AG04449 (cell line): ENCODE measurements around the gene GABRR2.

Experiments used
- CTCF ChIA-PET: fragments of 350-600 bp; formaldehyde crosslinking; extraction: SDS; loops from one replicate; lab custom pipeline; 2021; ENCODE audit warnings: antibody characterized with exemption; lab: Yijun Ruan, JAX
- POLR2A ChIA-PET: fragments of 400-600, 350-600 bp; formaldehyde crosslinking; extraction: SDS; loops from one replicate; lab custom pipeline; 2020; ENCODE audit warnings: antibody characterized with exemption, inconsistent platforms; lab: Yijun Ruan, JAX
- DNase-seq: peaks from one replicate; pipeline ENCODE4 v3.0.0-alpha.2; 2010; ENCODE audit warnings: low read depth, low spot score
- H3K4me3 ChIP-seq: 2 replicates; pipeline ENCODE4 v1.5.1; 2011; ENCODE audit warnings: low read depth, mild to moderate bottlenecking, control low read depth, low read length
- TF ChIP-seq, protein P1 (sequence below): IDR thresholded peaks from one replicate; pipeline ENCODE4 v1.5.1; 2011; ENCODE audit warnings: mild to moderate bottlenecking, moderate library complexity, low read length, control low read depth, inconsistent platforms; ENCODE audit not compliant: insufficient read depth; ENCODE audit errors: missing control alignments

GABRR2 gene

GRCh38 chr6:89260832-89261231 is 54.3 kb downstream of the GABRR2 start:
- TF ChIP-seq, protein P1, sequence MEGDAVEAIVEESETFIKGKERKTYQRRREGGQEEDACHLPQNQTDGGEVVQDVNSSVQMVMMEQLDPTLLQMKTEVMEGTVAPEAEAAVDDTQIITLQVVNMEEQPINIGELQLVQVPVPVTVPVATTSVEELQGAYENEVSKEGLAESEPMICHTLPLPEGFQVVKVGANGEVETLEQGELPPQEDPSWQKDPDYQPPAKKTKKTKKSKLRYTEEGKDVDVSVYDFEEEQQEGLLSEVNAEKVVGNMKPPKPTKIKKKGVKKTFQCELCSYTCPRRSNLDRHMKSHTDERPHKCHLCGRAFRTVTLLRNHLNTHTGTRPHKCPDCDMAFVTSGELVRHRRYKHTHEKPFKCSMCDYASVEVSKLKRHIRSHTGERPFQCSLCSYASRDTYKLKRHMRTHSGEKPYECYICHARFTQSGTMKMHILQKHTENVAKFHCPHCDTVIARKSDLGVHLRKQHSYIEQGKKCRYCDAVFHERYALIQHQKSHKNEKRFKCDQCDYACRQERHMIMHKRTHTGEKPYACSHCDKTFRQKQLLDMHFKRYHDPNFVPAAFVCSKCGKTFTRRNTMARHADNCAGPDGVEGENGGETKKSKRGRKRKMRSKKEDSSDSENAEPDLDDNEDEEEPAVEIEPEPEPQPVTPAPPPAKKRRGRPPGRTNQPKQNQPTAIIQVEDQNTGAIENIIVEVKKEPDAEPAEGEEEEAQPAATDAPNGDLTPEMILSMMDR = no peak
- ChIA-PET CTCF (no interaction called here), POLR2A (no interaction called here)
- DNase-seq = no peak
- H3K4me3 ChIP-seq = no peak overlapping the region

DNA sequence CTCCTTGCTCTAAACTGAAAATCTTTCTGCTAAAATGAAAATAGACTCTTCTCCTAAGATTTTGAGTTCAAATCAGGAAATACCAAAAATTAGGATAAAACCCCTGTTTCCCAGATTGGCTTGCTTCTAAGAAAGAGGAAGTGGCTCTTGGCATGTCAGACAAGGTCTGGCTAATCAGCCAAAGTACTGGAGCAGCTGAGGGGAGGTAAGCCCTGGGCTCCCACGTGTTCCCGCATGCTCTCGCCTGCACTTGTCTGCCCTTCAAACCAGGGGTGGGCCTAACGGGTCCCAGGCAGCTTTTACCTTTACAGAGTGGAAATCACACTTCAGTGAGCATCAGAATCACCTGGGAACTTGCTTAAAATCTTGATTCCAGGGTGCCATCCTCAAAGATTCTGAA is 54.8 kb downstream of the GABRR2 start:
- CTCF ChIA-PET = interaction anchor here (0.6 kb wide), 1 partner anchor 18 kb away, joined by 3 read pairs; no protein-coding TSS in a partner anchor
- no peak overlapping the region for H3K4me3 ChIP-seq
- POLR2A ChIA-PET = no interaction called here
- DNase-seq = no peak
- TF ChIP-seq, protein P1 = no peak

DNA sequence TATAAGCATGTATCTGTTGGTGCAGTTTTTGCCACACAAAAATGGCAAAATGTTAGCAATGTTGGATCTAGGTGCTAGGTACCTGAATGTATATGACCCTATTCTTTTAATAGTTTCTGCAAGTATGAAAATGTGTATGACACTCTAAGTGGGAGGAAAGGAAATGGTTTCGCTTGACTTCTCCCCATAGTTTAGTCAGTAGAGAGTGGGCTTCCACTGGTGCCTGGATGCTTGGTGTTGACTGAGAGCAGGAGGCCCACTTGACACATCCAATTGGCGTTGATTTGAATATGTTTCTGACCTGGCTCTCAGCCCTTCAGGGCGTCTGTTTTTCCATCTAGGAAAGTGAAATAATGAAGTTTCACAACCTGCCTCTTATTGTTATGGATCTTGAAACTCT is 56.2 kb downstream of the GABRR2 start:
- TF ChIP-seq, protein P1 = no peak

DNA sequence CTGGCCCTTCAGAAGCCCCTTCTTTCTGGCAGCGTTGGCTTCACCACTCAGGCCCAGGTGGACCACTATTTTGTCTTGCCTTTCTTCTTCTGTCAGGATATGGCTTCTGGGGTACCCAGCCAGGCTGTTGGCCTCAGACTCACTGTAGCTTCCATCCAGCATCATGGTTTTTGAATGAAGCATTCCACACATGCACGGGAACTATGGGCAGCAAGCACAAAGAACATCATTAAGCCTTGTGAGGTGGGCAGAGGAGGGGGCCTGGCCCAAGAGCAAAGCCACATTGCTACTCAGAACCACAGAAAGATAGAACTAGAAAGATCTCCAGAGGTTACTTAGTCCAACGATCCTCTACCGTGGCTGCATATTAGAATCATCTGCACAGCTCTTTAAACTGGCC is 57.3 kb downstream of the GABRR2 start:
- no peak for DNase-seq
- ChIA-PET POLR2A (no interaction called here), CTCF (no interaction called here)
- TF ChIP-seq, protein P1 = no peak
- no peak overlapping the region for H3K4me3 ChIP-seq

More for the DNA sequence above, 56.2 kb downstream of the GABRR2 start:
- no peak overlapping the region for H3K4me3 ChIP-seq
- POLR2A ChIA-PET = no interaction called here
- DNase-seq = no peak
- CTCF ChIA-PET = no interaction called here

- TF ChIP-seq, protein P1 = no peak
- ChIA-PET CTCF (interaction anchor here (1.1 kb wide), 1 partner anchor 17 kb away, joined by 3 read pairs; no protein-coding TSS in a partner anchor), POLR2A (no interaction called here)
- no peak overlapping the region for H3K4me3 ChIP-seq
- DNase-seq = no peak
These were observed 57.8 kb downstream of the GABRR2 start for GRCh38 chr6:89257346-89257745.

GRCh38 chr6:89255417-89255816 is 59.7 kb downstream of the GABRR2 start:
- TF ChIP-seq, protein P1 = no peak
- H3K4me3 ChIP-seq = no peak overlapping the region
- no peak for DNase-seq
- CTCF ChIA-PET = interaction anchor here (1.6 kb wide), 1 partner anchor 12 kb away, joined by 6 read pairs; no protein-coding TSS in a partner anchor
- POLR2A ChIA-PET = interaction anchor here (0.6 kb wide), 1 partner anchor 8 kb away, joined by 3 read pairs; no protein-coding TSS in a partner anchor
